GM21528 (cell line): Measurements from ENCODE around the gene GIN1.
"Not testable (repeated sequence)": the region's sequence is repeated elsewhere in the genome, so short reads cannot be mapped to it uniquely, and the experiment has no call there.

Experiments
- ATAC-seq: cut with Tn5 transposase; IDR thresholded peaks from one replicate; pipeline ENCODE4 v1.9.1; 2021; ENCODE audit warnings: mild to moderate bottlenecking, moderate library complexity; ENCODE audit not compliant: unreplicated experiment, low FRiP score

Gene GIN1

DNA sequence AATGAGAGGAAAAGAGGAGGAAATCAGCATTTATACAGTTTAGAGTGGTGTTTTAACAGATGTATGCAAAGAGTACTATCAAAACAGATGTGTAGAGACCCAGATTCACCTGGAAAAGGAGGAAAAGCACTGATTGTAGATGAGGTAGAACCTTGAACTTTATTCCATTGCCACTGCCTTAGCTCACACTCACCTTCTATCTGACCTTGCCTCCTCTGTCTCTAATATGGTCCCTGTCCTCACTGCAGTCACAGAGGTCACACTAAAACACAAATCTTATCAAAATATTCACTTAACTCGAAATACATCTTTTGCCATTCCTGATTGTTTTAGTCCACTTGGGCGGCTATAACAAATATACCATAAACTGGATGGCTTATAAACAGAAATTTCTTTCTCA lies 7.0 kb downstream of the GIN1 start:
- no peak for ATAC-seq

GRCh38 chr5:103111468-103111867 lies 8.5 kb downstream of the GIN1 start:
- no peak for ATAC-seq

GRCh38 chr5:103110403-103110802 lies 9.5 kb downstream of the GIN1 start:
- no peak for ATAC-seq

- ATAC-seq, result no peak
These were observed 10.7 kb downstream of the GIN1 start for GRCh38 chr5:103109277-103109676.

- no peak for ATAC-seq
These were observed 11.9 kb downstream of the GIN1 start for GRCh38 chr5:103108086-103108485.

DNA sequence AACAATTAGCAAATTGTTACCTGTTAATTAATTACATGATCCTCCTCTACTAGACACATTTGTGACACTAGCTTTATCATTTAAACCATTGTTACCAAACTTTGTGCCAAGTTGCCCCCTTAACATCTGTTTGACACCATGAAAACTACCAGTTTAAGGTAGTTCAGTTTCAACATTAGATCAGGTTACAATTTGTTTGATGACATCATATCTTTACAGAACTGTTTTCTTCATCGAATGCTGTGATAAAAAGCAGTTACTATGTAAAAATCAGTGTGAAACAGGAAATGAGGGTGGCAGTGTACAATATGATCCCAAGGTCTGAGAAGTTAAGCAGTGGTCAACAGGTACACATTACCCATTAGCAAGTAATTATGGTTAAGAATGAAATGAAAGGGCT lies 17.7 kb downstream of the GIN1 start:
- no peak for ATAC-seq

DNA sequence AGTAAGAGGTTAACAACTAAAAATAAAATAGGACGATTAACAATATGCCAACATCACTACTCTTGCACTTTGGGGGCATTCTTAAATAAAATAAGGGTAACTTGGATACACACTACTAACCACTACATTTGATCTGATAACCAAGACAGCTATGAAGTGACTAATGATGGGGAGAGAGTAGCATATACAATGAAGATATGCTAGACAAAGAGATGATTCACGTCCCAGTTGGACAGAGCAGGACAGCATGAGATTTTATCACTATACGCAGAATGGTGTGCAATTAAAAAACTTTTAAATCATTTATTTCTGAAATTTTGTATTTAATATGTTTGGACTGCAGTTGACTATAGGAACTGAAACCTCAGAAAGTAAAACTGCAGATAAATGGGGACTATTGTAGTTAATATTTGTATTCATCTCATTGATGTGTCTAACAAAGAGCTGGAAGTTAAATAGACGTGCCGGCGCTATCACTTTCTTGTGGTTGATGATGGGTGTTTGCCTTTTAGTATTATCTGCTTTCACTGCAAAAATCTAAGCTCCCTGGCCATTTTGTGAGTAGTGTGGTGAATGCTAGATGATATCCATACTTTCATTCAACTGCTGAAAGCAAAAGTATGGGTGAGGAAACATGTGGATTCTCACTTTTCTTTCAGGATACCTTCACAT lies 18.7 kb downstream of the GIN1 start:
- ATAC-seq, result no peak

DNA sequence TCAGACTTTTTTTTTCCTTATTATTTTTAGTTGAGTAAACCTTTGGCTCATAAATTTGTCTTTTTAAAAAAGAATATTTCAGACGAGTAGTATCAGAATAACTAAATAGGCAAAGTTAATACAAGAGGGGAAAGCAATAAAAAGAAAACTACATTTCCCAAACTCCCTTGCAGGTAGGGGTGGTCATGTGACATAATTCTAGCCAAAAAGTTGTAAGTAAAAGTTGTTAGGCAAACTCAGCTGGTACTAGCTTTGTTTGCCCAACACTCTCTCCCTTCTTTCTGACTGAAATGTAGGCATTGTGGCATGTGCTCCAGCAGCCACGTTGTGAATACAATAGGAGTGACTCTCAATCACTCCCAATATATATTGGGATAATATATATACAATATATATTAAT lies 20.9 kb downstream of the GIN1 start:
- no peak for ATAC-seq

GRCh38 chr5:103094737-103095136 lies 25.2 kb downstream of the GIN1 start:
- no peak for ATAC-seq

DNA sequence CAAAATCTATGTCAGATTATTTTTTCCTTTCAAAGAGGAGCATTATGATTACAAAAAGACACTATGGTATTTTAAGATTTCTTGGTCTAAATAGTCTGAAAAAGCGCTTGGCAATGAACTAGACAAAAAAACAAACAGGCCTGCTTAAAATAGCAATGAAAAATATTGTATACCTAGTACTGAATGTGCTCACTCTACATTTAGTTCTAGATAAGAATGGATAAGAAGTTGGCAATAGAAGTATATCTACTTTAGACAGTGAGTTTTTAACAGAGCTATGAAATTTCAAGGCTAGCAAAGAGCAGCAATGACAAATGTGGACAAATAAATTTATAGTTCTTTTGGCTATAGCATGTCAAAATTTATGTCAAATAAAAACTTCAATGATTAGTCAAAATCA lies 26.2 kb downstream of the GIN1 start:
- no peak for ATAC-seq

DNA sequence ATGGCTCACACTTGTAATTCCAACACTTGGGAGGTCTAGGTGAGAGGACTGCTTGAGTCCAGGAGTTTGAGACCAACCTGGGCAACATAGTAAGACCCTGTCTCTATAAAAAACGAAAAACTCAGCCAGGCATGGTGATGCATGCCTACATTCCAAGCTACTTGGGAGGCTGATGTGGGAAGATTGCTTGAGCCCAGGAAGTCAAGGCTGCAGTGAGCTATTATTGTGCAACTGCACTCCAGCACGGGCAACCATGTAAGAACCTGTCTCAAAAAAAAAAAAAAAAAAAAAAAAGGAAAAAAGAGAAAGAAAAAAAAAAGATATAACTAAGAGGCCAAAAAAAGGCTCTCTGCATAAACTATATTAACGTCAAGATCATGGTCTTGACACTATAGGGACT lies 27.3 kb downstream of the GIN1 start:
- ATAC-seq, result no peak

- ATAC-seq, result no peak
These were observed 29.1 kb downstream of the GIN1 start for GRCh38 chr5:103090791-103091190.

- no peak for ATAC-seq
These were observed 30.7 kb downstream of the GIN1 start for GRCh38 chr5:103089272-103089671.

DNA sequence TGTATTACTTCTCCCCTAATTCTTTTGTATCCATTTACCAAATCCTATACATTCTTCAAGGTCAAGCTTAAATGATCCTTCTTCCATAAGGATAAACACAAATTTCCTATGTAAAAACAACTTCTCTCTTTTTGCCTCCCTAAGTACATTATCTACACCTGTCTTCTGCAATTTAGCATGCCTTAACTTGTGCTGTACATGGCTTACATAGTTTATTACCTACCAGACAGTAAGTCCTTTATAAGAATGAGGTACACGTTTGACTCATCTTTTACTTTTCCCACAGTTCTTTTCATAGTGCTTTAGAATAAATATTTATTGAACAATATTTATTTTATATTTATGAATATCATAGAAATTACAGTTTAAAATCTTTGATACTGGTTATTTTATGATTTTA lies 33.4 kb downstream of the GIN1 start:
- ATAC-seq, result no peak

- no peak for ATAC-seq
These were observed 40.1 kb downstream of the GIN1 start for GRCh38 chr5:103079796-103080195.

- no peak for ATAC-seq
These were observed 44.5 kb downstream of the GIN1 start for GRCh38 chr5:103075442-103075841.

GRCh38 chr5:103073500-103073899 lies 46.4 kb downstream of the GIN1 start:
- ATAC-seq, result not testable (repeated sequence)

- ATAC-seq, result no peak
These were observed 53.6 kb downstream of the GIN1 start for GRCh38 chr5:103066326-103066725.

- ATAC-seq, result no peak
These were observed 59.4 kb downstream of the GIN1 start for GRCh38 chr5:103060424-103060954.

- no peak for ATAC-seq
These were observed 60.4 kb downstream of the GIN1 start for GRCh38 chr5:103059525-103059924.

DNA sequence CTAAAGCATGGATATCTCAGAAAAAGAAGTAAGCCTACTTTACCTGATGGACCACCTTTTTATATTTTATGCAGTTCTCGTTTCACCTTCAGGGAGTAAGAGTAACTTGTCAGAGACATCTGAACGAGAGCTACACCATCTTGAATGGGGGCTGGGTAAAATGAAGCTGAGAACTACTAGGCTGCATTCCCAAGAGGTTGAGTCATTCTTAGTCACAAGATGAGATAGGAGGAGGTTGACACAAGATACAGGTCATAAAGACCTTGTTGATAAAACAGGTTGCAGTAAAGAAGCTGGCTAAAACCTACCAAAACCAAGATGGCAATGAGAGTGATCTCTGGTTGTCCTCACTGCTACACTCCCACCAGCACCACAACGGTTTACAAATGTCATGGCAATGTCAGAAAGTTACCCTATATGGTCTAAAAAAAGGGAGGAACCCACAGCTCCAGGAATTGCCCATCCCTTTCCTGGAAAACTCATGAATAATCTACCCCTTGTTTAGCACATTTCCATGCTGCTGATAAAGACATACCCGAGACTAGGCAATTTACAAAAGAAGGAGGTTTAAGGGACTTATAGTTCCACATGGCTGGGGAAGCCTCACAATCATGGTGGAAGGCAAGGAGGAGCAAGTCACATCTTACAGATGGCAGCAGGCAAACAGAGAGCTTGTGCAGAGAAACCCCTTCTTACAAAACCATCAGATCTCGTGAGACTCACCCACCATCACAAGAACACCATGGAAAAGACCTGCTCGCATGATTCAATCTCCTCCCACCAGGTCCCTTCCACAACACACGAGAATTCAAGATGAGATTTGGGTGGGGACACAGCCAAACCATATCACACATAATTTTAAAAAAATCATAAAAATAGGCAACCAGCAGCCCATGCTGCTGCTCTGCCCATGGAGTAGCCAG lies 62.5 kb downstream of the GIN1 start:
- no peak for ATAC-seq

- not testable (repeated sequence) for ATAC-seq
These were observed 73.2 kb downstream of the GIN1 start for GRCh38 chr5:103046706-103047105.
